Smooth muscle cell (in vitro differentiated cells): ENCODE data around the gene PPTC7. TPM values are rescaled to one million over a fixed set of nuclear protein-coding genes. Genes with fewer than 3 reads are reported as not detected.

ENCODE experiments used
- DNase-seq: peaks from one replicate; lab custom pipeline; 2025; ENCODE audit not compliant: unreplicated experiment; lab: John Stamatoyannopoulos, UW
- H2AFZ ChIP-seq: fragments of 200-600 bp; sonication (generic); 2 replicates; pipeline ENCODE4 v1.6.0; 2016; ENCODE audit warnings: antibody characterized with exemption, low read depth, mild to moderate bottlenecking
- H3F3A ChIP-seq: fragments of 200-600 bp; sonication (generic); 2 replicates; pipeline ENCODE4 v1.6.0; 2017; ENCODE audit warnings: antibody characterized with exemption, low read depth
- H3K27ac ChIP-seq: fragments of 200-600 bp; sonication (generic); 2 replicates; pipeline ENCODE4 v1.5.1; 2016; ENCODE audit warnings: low read depth, mild to moderate bottlenecking
- H3K27me3 ChIP-seq: fragments of 200-600 bp; sonication (generic); 2 replicates; pipeline ENCODE4 v1.6.1; 2016; ENCODE audit warnings: low read depth, mild to moderate bottlenecking
- H3K36me3 ChIP-seq: fragments of 200-600 bp; sonication (generic); 2 replicates; pipeline ENCODE4 v1.5.1; 2016; ENCODE audit warnings: low read depth
- H3K4me1 ChIP-seq: fragments of 200-600 bp; sonication (generic); 2 replicates; pipeline ENCODE4 v1.5.1; 2016; ENCODE audit warnings: low read depth
- H3K4me2 ChIP-seq: fragments of 200-600 bp; sonication (generic); 2 replicates; pipeline ENCODE4 v1.6.0; 2016; ENCODE audit warnings: mild to moderate bottlenecking
- H3K4me3 ChIP-seq: fragments of 200-600 bp; sonication (generic); 2 replicates; pipeline ENCODE4 v1.5.1; 2016; ENCODE audit warnings: mild to moderate bottlenecking
- H3K79me2 ChIP-seq: fragments of 200-600 bp; sonication (generic); 2 replicates; pipeline ENCODE4 v1.6.0; 2016; ENCODE audit warnings: low read depth, mild to moderate bottlenecking
- H3K9ac ChIP-seq: fragments of 200-600 bp; sonication (generic); 2 replicates; pipeline ENCODE4 v1.6.0; 2016; ENCODE audit warnings: low read depth
- H3K9me3 ChIP-seq: fragments of 200-600 bp; sonication (generic); replicated peaks from 2 replicates; pipeline ENCODE4 v1.5.1; 2016; ENCODE audit warnings: low read depth
- H4K20me1 ChIP-seq: fragments of 200-600 bp; sonication (generic); 2 replicates; pipeline ENCODE4 v1.6.0; 2016; ENCODE audit warnings: low read depth
- CTCF ChIP-seq: fragments of 200-600 bp; sonication (generic); IDR thresholded peaks from 2 replicates; pipeline ENCODE4 v1.5.1; 2017; ENCODE audit warnings: borderline replicate concordance, mild to moderate bottlenecking, antibody characterized with exemption; ENCODE audit not compliant: insufficient read depth, poor library complexity, severe bottlenecking
- WGBS: methylation state at CpG from one replicate; pipeline ENCODE4 v1.1.7; 2016; ENCODE audit warnings: low lambda C conversion rate; 5-methylcytosine and 5-hydroxymethylcytosine counted together
- polyA plus RNA-seq: library from polyadenylated mRNA; unstranded; fragments of >200 nt; fragmentation: Nextera tagmentation; extraction: Ambion mirVana; gene quantifications from 2 replicates; pipeline ENCODE4 v1.2.1, GENCODE V29; 2016
- total RNA-seq: library from RNA; depleted of rRNA; stranded (reverse); fragments of >200 nt; gene quantifications from 2 replicates; pipeline ENCODE4 v1.2.3, GENCODE V29; 2014

The PPTC7 gene
- total and polyA plus RNA-seq, 2 experiments from 2014 or later, result 3.6 to 8.9 TPM

- Histone ChIP-seq H3K27me3 (no peaks in the 10 kb centered on the region), H3K36me3 (no peaks in the 10 kb centered on the region), H2AFZ (no peak overlapping the region), H4K20me1 (peaks cover 24% of the 10 kb centered on the region), H3K4me3 (no peak overlapping the region), H3F3A (no peaks in the 10 kb centered on the region), H3K9ac (no peak overlapping the region), H3K4me2 (no peak overlapping the region), H3K4me1 (no peaks in the 10 kb centered on the region), H3K79me2 (no peaks in the 10 kb centered on the region), H3K27ac (no peak overlapping the region), H3K9me3 (no peaks in the 10 kb centered on the region)
- 89% methylated on average over 8 of the region's 8 CpGs for WGBS
- DNase-seq, result no peak
- no peak for TF ChIP-seq CTCF
These were observed 43.1 kb downstream of the PPTC7 start for GRCh38 chr12:110540048-110540447.

- Histone ChIP-seq H3K36me3 (no peaks in the 10 kb centered on the region), H2AFZ (no peak overlapping the region), H3K4me2 (no peak overlapping the region), H3K9ac (no peak overlapping the region), H3F3A (no peaks in the 10 kb centered on the region), H3K79me2 (no peaks in the 10 kb centered on the region), H3K4me3 (no peak overlapping the region), H4K20me1 (peaks cover 31% of the 10 kb centered on the region), H3K27ac (no peak overlapping the region), H3K9me3 (no peaks in the 10 kb centered on the region), H3K27me3 (no peaks in the 10 kb centered on the region), H3K4me1 (no peaks in the 10 kb centered on the region)
- 95% methylated on average over 5 of the region's 5 CpGs for WGBS
- TF ChIP-seq CTCF, result no peak
- no peak for DNase-seq
These were observed 44.1 kb downstream of the PPTC7 start for GRCh38 chr12:110538869-110539622.

- no peaks in the 10 kb centered on the region for H3K27me3 ChIP-seq
- H4K20me1 ChIP-seq, result peaks cover 38% of the 10 kb centered on the region
- 96% methylated on average over 9 of the region's 9 CpGs for WGBS
- no peak overlapping the region for H2AFZ ChIP-seq
- no peak for DNase-seq
- H3K27ac ChIP-seq, result no peak overlapping the region
- no peak overlapping the region for H3K4me3 ChIP-seq
- H3K36me3 ChIP-seq, result no peaks in the 10 kb centered on the region
- TF ChIP-seq CTCF, result no peak
- H3K9ac ChIP-seq, result no peak overlapping the region
- no peaks in the 10 kb centered on the region for H3K9me3 ChIP-seq
- no peaks in the 10 kb centered on the region for H3K4me1 ChIP-seq
- no peak overlapping the region for H3K4me2 ChIP-seq
- no peaks in the 10 kb centered on the region for H3K79me2 ChIP-seq
- H3F3A ChIP-seq, result no peaks in the 10 kb centered on the region
These were observed 45.3 kb downstream of the PPTC7 start for GRCh38 chr12:110537605-110538409.
